Neural cell (in vitro differentiated cells): Measurements from ENCODE around the gene DCAF15. TPM values are rescaled to one million over a fixed set of nuclear protein-coding genes. Genes with fewer than 3 reads are reported as not detected.

ENCODE experiments used
- H2AFZ ChIP-seq: fragments of 200-600, 300-800 bp; sonication (generic), shearing (Covaris generic); 2 replicates; pipeline ENCODE4 v1.6.0; 2014; ENCODE audit warnings: low read depth, mild to moderate bottlenecking, antibody characterized with exemption, low read length, moderate library complexity
- H3F3A ChIP-seq: fragments of 200-600 bp; shearing (Covaris generic); 2 replicates; pipeline ENCODE4 v1.6.1; 2016; ENCODE audit warnings: mild to moderate bottlenecking, moderate library complexity, mixed read lengths, antibody characterized with exemption, low read length; ENCODE audit not compliant: insufficient read depth, poor library complexity, severe bottlenecking
- H3K27ac ChIP-seq: fragments of 200-600, 300-800 bp; sonication (generic), shearing (Covaris generic); 2 replicates; pipeline ENCODE4 v1.5.1; 2014; ENCODE audit warnings: mild to moderate bottlenecking, low read length, moderate library complexity
- H3K27me3 ChIP-seq: fragments of 300-800, 200-600 bp; sonication (generic), shearing (Covaris generic); 2 replicates; pipeline ENCODE4 v1.6.0; 2014; ENCODE audit warnings: mild to moderate bottlenecking, low read depth, low read length, moderate library complexity; ENCODE audit not compliant: insufficient read depth
- H3K36me3 ChIP-seq: fragments of 300-800, 200-600 bp; sonication (generic), shearing (Covaris generic); 2 replicates; pipeline ENCODE4 v1.5.1; 2014; ENCODE audit warnings: mild to moderate bottlenecking, antibody characterized with exemption, low read length, moderate library complexity; ENCODE audit not compliant: insufficient read depth
- H3K4me2 ChIP-seq: fragments of 300-800, 200-600 bp; sonication (generic), shearing (Covaris generic); 2 replicates; pipeline ENCODE4 v1.6.0; 2014; ENCODE audit warnings: mild to moderate bottlenecking, low read length
- H3K4me3 ChIP-seq: fragments of 300-800, 200-600 bp; sonication (generic), shearing (Covaris generic); 2 replicates; pipeline ENCODE4 v1.5.1; 2014; ENCODE audit warnings: mild to moderate bottlenecking, low read length, moderate library complexity
- H3K79me2 ChIP-seq: fragments of 200-600 bp; shearing (Covaris generic); replicated peaks from 2 replicates; pipeline ENCODE4 v1.6.0; 2014; ENCODE audit warnings: mild to moderate bottlenecking, low read length, moderate library complexity; ENCODE audit not compliant: insufficient read depth
- H3K9ac ChIP-seq: fragments of 300-800, 200-600 bp; sonication (generic), shearing (Covaris generic); 2 replicates; pipeline ENCODE4 v1.6.1; 2016; ENCODE audit warnings: mild to moderate bottlenecking, low read length, mixed read lengths
- H3K9me2 ChIP-seq: fragments of 200-600 bp; shearing (Covaris generic); 2 replicates; pipeline ENCODE4 v1.6.1; 2016; ENCODE audit warnings: mild to moderate bottlenecking, low read length, mixed read lengths; ENCODE audit not compliant: insufficient read depth
- H3K9me3 ChIP-seq: fragments of 200-600, 300-800 bp; sonication (generic), shearing (Covaris generic); 2 replicates; pipeline ENCODE4 v1.6.1; 2016; ENCODE audit warnings: mild to moderate bottlenecking, mixed run types, low read length, moderate library complexity, mixed read lengths
- H4K20me1 ChIP-seq: fragments of 200-600 bp; shearing (Covaris generic); 2 replicates; pipeline ENCODE4 v1.6.1; 2016; ENCODE audit warnings: mild to moderate bottlenecking, mixed run types; ENCODE audit not compliant: insufficient read depth
- EP300 ChIP-seq: fragments of 450-650 bp; conservative IDR thresholded peaks from 2 replicates; pipeline ENCODE4 v1.6.1; 2014; ENCODE audit warnings: antibody characterized with exemption, mild to moderate bottlenecking, moderate library complexity; ENCODE audit not compliant: poor library complexity, severe bottlenecking
- EZH2 ChIP-seq: fragments of 200-600, 300-800 bp; shearing (Covaris generic), sonication (generic); IDR thresholded peaks from 2 replicates; pipeline ENCODE4 v1.6.1; 2014; ENCODE audit warnings: antibody characterized with exemption, low read length, borderline replicate concordance, mild to moderate bottlenecking; ENCODE audit not compliant: insufficient read depth, poor library complexity, severe bottlenecking
- MXI1 ChIP-seq: fragments of 450-650 bp; conservative IDR thresholded peaks from 2 replicates; pipeline ENCODE4 v1.6.1; 2014; ENCODE audit warnings: antibody characterized with exemption, mild to moderate bottlenecking; ENCODE audit not compliant: poor library complexity, severe bottlenecking
- POLR2AphosphoS5 ChIP-seq: IDR thresholded peaks from 2 replicates; pipeline ENCODE4 v1.6.1; 2012
- RAD21 ChIP-seq: fragments of 450-650 bp; conservative IDR thresholded peaks from 2 replicates; pipeline ENCODE4 v1.6.1; 2014; ENCODE audit warnings: antibody characterized with exemption, mild to moderate bottlenecking, moderate library complexity
- SMC3 ChIP-seq: fragments of 450-650 bp; conservative IDR thresholded peaks from 2 replicates; pipeline ENCODE4 v1.6.1; 2014; ENCODE audit warnings: antibody characterized with exemption, mild to moderate bottlenecking, moderate library complexity; ENCODE audit not compliant: poor library complexity
- TAF1 ChIP-seq: IDR thresholded peaks from 2 replicates; pipeline ENCODE4 v1.6.1; 2012; ENCODE audit warnings: low read depth
- polyA plus RNA-seq: library from polyadenylated mRNA; depleted of rRNA; stranded (reverse); fragments of >200 nt; gene quantifications from 2 replicates; pipeline ENCODE4 v1.2.3, GENCODE V29; 2014
- TF ChIP-seq, protein P1 (sequence below): fragments of 450-650 bp; IDR thresholded peaks from 2 replicates; pipeline ENCODE4 v1.5.1; 2014; ENCODE audit warnings: antibody characterized with exemption, mild to moderate bottlenecking, moderate library complexity; ENCODE audit not compliant: poor library complexity, severe bottlenecking
- TF ChIP-seq, protein P2 (sequence below): IDR thresholded peaks from 2 replicates; pipeline ENCODE4 v1.6.1; 2012; ENCODE audit warnings: borderline replicate concordance

The DCAF15 gene
- polyA plus RNA-seq, 1 donor from 2014 or later, result 39.4 TPM

DNA sequence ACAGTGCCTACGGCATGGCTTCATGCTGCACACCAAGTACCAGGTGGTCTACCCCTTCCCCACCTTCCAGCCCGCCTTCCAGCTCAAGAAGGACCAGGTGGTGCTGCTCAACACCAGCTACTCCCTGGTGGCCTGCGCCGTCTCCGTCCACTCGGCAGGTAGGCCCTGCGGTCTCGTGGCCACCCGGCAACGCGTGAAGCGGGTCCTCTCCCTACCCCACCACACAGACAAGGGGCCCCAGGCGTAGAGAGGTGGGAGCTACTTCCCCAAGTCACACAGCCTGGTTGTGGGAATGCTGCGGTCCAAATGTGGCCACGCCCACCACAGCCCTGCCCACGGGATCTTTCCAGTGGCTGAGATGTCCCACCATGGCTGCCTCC, 4.0 kb downstream of the DCAF15 start:
- H3K4me3 ChIP-seq, result no peak overlapping the region
- peaks cover 14% of the 10 kb centered on the region for H3K79me2 ChIP-seq
- no peaks in the 10 kb centered on the region for H3K27me3 ChIP-seq
- no peak overlapping the region for H3K27ac ChIP-seq
- H3K9ac ChIP-seq, result no peak overlapping the region
- TF ChIP-seq SMC3 (no peak), RAD21 (no peak), EZH2 (no peak), MXI1 (no peak), TAF1 (no peak), POLR2AphosphoS5 (no peak), EP300 (no peak)
- TF ChIP-seq, protein P1, sequence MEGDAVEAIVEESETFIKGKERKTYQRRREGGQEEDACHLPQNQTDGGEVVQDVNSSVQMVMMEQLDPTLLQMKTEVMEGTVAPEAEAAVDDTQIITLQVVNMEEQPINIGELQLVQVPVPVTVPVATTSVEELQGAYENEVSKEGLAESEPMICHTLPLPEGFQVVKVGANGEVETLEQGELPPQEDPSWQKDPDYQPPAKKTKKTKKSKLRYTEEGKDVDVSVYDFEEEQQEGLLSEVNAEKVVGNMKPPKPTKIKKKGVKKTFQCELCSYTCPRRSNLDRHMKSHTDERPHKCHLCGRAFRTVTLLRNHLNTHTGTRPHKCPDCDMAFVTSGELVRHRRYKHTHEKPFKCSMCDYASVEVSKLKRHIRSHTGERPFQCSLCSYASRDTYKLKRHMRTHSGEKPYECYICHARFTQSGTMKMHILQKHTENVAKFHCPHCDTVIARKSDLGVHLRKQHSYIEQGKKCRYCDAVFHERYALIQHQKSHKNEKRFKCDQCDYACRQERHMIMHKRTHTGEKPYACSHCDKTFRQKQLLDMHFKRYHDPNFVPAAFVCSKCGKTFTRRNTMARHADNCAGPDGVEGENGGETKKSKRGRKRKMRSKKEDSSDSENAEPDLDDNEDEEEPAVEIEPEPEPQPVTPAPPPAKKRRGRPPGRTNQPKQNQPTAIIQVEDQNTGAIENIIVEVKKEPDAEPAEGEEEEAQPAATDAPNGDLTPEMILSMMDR, result no peak
- TF ChIP-seq, protein P2, sequence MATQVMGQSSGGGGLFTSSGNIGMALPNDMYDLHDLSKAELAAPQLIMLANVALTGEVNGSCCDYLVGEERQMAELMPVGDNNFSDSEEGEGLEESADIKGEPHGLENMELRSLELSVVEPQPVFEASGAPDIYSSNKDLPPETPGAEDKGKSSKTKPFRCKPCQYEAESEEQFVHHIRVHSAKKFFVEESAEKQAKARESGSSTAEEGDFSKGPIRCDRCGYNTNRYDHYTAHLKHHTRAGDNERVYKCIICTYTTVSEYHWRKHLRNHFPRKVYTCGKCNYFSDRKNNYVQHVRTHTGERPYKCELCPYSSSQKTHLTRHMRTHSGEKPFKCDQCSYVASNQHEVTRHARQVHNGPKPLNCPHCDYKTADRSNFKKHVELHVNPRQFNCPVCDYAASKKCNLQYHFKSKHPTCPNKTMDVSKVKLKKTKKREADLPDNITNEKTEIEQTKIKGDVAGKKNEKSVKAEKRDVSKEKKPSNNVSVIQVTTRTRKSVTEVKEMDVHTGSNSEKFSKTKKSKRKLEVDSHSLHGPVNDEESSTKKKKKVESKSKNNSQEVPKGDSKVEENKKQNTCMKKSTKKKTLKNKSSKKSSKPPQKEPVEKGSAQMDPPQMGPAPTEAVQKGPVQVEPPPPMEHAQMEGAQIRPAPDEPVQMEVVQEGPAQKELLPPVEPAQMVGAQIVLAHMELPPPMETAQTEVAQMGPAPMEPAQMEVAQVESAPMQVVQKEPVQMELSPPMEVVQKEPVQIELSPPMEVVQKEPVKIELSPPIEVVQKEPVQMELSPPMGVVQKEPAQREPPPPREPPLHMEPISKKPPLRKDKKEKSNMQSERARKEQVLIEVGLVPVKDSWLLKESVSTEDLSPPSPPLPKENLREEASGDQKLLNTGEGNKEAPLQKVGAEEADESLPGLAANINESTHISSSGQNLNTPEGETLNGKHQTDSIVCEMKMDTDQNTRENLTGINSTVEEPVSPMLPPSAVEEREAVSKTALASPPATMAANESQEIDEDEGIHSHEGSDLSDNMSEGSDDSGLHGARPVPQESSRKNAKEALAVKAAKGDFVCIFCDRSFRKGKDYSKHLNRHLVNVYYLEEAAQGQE, result no peak
- H3K36me3 ChIP-seq, result no peaks in the 10 kb centered on the region
- H3F3A ChIP-seq, result no peaks in the 10 kb centered on the region
- H3K9me2 ChIP-seq, result no peaks in the 10 kb centered on the region
- H4K20me1 ChIP-seq, result no peaks in the 10 kb centered on the region
- no peaks in the 10 kb centered on the region for H3K9me3 ChIP-seq
- H2AFZ ChIP-seq, result no peak overlapping the region
- H3K4me2 ChIP-seq, result no peak overlapping the region

DNA sequence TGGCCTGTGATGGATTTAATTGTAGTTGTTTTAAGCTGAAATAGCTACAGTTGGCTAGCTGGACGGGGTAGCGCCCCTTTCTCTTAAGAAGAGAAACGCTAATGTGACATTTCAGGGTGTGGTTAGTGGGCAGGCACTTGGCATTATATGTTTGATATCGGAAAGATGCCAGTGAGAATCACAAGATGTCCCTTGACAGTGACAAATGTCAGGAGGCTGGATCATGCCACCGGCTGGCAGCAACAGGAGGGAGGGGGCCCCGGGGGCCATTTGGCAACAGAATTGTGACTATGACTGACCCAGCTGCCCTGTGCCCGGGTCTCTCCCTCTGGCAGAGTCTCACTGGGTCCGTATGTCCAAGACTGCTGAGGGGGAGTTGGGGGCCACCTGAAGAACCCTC, 4.7 kb downstream of the DCAF15 start:
- H3K36me3 ChIP-seq, result no peaks in the 10 kb centered on the region
- no peak overlapping the region for H2AFZ ChIP-seq
- H3K4me3 ChIP-seq, result no peak overlapping the region
- no peaks in the 10 kb centered on the region for H3K9me2 ChIP-seq
- H3K9me3 ChIP-seq, result no peaks in the 10 kb centered on the region
- H3K27me3 ChIP-seq, result no peaks in the 10 kb centered on the region
- no peaks in the 10 kb centered on the region for H4K20me1 ChIP-seq
- H3K9ac ChIP-seq, result no peak overlapping the region
- TF ChIP-seq EZH2 (no peak), RAD21 (no peak), MXI1 (no peak), SMC3 (no peak), TAF1 (no peak), EP300 (no peak), POLR2AphosphoS5 (no peak)
- TF ChIP-seq, protein P2, result no peak
- TF ChIP-seq, protein P1, result no peak
- no peak overlapping the region for H3K27ac ChIP-seq
- H3F3A ChIP-seq, result no peaks in the 10 kb centered on the region
- H3K4me2 ChIP-seq, result no peak overlapping the region
- H3K79me2 ChIP-seq, result peaks cover 14% of the 10 kb centered on the region
